Islet precursor cell (in vitro differentiated cells): ENCODE results near the gene KAT6B.
"Not testable (repeated sequence)": the region's sequence is repeated elsewhere in the genome, so short reads cannot be mapped to it uniquely, and the experiment has no call there.

Source experiments
- DNase-seq: peaks from one replicate; pipeline ENCODE4 v3.0.0-alpha.2; 2018

The KAT6B gene

DNA sequence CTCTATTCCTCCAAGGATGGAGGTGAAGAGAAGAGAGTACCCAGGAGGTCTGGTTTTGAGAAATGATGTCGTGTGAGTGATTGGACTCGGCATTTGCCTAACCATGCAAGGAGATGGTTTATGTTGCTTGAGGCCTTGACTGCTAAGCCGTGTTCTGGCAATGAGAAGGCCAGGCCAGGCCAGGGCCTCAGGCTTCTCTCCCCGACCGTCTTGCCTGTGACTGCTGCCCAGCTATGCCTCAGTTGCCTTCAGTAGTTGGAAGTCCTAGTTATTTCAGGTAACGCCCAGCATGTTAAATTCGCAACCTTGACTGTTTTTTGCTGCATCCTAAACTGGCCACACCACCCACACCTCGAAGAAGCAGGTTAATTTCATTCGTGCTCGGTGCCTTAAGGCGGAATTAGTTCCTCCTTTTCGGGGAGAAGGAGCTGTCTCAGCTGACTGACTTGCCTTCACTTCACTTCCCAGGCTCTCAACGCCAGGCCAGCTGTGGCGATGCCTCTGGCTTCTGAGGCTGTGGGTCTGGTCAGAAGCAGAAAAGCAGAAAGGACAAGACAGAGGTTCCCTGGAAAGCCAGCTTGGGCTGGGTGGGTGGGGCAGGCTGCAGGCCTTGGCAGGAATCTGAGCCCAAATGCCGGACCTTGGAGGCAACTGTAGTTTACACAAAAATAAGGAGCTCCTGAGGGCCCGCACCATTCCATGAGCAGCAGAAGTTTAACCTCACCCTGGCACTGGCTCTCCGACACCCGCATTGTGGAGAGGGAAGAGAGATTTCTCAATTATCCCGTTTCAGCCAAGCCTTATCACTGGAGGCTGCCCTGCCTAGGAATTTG lies 223.1 kb downstream of the KAT6B start:
- peak; percentile 63 for DNase-seq

GRCh38 chr10:75050149-75050919 lies 223.9 kb downstream of the KAT6B start:
- peak; percentile 32 for DNase-seq

- peak; percentile 50 for DNase-seq
These were observed 224.9 kb downstream of the KAT6B start for GRCh38 chr10:75051308-75051707.

GRCh38 chr10:75055896-75056406 lies 229.6 kb downstream of the KAT6B start:
- not testable (repeated sequence) for DNase-seq

- no peak for DNase-seq
These were observed 231.3 kb downstream of the KAT6B start for GRCh38 chr10:75057680-75058079.

DNA sequence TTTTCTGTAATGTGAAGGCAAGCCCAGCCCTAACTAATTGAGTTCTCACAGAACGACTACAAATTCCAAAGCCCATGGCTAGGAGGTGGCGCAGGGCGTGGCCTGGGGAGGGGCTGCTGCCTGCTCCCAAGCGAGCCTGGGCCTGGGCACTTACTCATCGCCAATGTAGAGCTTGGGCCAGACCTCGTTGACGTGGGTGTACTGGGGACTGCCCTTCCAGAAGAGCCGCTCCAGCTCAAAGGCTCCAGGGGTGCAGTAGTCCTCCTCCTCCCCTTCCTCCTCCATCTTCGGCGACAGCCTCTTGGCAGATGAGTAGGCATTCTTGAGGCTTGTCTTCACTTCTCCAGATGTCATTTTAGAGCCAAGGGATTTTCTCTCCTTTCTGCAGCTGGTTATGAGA lies 231.8 kb downstream of the KAT6B start:
- peak; percentile 44 for DNase-seq

GRCh38 chr10:75061709-75062505 lies 235.5 kb downstream of the KAT6B start:
- DNase-seq: no peak

DNA sequence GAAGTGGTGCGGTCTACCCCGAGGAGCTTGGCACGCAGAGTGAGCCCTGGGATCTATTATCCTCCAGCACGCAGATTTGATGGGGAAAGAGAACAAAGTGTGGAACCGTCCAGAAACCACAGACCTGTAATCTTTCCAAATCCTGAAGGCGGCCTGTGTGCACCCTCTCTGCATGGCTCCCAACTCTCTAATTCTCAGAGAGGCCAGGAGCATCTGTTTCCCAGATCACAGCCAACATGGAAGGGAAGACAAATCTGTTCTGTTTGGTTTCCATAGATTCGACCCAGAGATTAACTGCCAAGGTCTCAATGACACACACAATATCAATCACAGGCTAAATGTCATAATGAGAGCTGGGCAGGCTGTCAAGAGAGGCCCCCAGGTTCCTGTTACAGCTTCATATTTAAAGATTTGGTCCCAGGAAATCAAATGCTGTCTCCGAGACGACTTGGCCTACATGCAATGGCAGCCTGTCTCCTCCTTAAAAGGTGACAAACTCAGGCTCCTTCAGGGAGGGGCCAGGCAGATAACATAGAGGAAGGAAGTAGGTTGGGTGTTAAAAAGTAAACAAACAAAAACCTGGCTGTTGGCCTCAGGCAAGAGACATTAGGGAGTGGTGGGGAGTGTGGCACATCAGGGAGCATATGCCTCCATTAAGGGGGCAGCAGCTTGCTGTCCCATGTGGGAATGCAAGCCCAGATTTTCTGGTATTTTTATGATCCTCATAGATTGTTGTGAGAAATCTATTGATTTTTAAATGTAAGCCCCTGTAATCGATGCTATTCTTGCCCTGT lies 236.3 kb downstream of the KAT6B start:
- DNase-seq: no peak

- no peak for DNase-seq
These were observed 237.2 kb downstream of the KAT6B start for GRCh38 chr10:75063461-75064230.

DNA sequence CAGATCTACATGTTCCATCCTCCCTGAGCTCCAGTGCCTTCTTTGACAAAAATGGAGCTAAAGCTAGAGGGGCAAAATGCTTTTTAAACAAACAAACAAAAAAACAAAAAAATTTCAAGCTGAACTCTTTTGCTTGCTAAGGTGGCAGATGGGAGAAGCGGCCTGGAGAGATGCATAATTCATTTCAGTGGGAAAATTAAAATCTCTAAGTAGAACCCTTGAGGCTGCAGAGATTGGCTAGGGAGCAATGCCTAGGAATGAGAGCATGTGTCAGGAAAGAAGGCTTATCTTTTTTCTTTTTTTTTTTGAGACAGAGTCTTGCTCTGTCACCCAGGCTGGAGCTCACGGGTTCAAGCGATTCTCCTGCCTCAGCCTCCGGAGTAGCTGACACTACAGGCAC lies 238.7 kb downstream of the KAT6B start:
- no peak for DNase-seq

DNA sequence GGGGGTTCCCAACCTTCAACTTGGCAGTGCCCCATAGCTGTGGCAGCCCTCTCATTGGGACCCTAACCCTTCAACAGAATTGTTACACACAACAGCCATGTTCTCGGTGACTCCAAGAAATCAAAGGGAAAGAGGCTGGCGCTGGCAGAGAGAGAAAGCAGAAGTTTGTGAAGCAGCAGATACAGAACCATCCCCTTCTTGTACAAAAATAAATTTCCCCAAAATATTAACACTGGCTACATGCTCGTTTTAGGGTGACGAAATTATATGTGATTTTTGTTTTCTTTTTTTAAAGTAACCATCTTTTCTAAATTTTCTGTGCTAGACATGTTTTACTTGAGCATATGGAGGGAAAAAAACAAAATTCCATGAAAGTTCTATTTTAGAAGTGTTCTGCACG lies 239.9 kb downstream of the KAT6B start:
- no peak for DNase-seq

DNA sequence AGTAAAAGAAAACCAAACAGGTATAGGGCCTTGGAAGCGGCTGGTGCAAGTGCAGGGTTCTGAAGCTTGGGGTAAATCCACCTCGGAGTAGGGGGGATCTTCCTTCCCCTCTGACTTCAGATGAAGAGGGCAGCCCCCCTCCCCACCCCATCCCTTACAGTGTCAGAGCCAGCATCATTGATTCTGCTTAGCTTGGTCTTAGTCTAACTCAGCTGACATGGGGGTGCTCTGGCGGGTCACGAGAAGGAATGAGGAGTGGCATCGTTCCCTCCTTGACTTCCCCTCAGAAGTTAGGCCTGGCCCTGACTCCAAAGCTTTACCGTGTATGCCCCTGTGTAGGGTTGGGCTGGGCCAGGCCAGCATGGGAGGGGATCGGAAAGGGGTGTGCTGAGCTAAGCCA lies 240.9 kb downstream of the KAT6B start:
- no peak for DNase-seq

GRCh38 chr10:75068523-75068922 lies 242.1 kb downstream of the KAT6B start:
- DNase-seq: no peak

DNA sequence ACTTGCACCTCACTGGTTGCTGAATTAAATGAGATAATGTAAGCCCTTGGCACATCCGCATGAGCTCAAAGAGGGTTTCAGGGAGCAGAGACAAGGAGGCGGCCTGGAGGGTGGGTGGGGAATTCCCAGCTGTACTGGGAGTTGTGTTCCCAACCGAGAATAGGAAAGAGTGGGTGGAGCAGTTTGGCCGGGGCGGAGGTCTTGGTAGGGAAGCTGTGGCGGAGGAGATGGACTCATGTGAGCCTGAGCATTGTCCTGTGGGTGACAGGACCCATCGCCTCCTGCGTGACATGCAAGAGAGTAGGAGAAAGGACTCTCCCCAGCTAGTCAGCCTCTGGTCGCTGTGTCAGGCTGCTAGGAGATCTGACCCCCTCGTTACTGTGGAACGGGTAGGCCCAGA lies 244.1 kb downstream of the KAT6B start:
- no peak for DNase-seq

- no peak for DNase-seq
These were observed 244.6 kb downstream of the KAT6B start for GRCh38 chr10:75070961-75071428.

DNA sequence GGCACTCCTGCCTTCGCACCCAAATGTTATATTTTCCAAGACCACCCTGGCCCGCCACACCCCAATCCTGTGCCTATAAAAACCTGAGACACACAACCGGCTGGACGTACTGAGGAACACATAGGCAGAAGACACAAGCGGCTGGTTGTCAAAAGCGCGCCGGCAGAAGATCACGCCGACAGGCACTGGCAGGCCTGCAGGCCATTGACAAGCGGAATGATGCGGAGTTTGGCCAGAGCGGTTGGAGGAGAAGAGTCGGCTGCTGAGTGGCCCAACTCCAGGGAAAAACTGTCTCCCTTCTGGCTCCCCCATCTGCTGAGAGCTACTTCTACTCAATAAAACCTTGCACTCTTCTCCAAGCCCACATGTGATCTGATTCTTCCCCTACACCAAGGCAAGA lies 245.4 kb downstream of the KAT6B start:
- no peak for DNase-seq

GRCh38 chr10:75072727-75073126 lies 246.3 kb downstream of the KAT6B start:
- no peak for DNase-seq

- no peak for DNase-seq
These were observed 247.0 kb downstream of the KAT6B start for GRCh38 chr10:75073442-75073841.

- no peak for DNase-seq
These were observed 248.5 kb downstream of the KAT6B start for GRCh38 chr10:75074711-75075445.

DNA sequence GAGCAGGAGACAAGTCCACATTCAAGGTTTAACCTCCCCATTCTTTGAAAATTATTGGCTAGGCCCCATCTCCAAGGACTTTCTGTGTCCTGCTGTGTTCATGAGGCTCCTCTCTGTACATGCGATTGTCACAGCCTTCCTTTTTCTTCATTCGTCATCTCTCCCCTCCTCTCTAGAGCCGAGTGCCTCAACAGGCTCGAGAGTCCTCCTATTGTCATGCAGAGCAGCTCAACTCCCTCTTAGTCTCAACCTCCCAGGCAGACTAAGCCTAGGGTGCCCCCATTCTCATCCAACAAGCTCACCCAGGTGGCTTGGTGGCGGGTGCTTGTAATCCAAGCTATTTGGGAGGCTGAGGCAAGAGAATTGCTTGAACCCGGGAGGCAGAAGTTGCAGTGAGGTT lies 249.9 kb downstream of the KAT6B start:
- no peak for DNase-seq
